Uterus (tissue), 2 donors: ENCODE data around the gene ATRAID.

Source experiments
- POLR2A ChIP-seq, 2 donors: fragments of 450-650 bp; IDR thresholded peaks; one replicate each; pipeline ENCODE4 v1.6.1; 2016; ENCODE audit warnings: antibody characterized with exemption in 2 of 2, mild to moderate bottlenecking in 1 of 2, moderate library complexity in 1 of 2
- TF ChIP-seq, protein P1 (sequence below), 4 experiments: fragments of 200-600 bp in 2 of 4; fragments of 450-650 bp in 2 of 4; sonication (generic) in 2 of 4; IDR thresholded peaks; one replicate each; pipeline ENCODE4 v1.5.1; 2016 to 2019; ENCODE audit warnings: antibody characterized with exemption in 4 of 4, mild to moderate bottlenecking in 2 of 4, moderate library complexity in 1 of 4

- TF ChIP-seq, protein P1, sequence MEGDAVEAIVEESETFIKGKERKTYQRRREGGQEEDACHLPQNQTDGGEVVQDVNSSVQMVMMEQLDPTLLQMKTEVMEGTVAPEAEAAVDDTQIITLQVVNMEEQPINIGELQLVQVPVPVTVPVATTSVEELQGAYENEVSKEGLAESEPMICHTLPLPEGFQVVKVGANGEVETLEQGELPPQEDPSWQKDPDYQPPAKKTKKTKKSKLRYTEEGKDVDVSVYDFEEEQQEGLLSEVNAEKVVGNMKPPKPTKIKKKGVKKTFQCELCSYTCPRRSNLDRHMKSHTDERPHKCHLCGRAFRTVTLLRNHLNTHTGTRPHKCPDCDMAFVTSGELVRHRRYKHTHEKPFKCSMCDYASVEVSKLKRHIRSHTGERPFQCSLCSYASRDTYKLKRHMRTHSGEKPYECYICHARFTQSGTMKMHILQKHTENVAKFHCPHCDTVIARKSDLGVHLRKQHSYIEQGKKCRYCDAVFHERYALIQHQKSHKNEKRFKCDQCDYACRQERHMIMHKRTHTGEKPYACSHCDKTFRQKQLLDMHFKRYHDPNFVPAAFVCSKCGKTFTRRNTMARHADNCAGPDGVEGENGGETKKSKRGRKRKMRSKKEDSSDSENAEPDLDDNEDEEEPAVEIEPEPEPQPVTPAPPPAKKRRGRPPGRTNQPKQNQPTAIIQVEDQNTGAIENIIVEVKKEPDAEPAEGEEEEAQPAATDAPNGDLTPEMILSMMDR (IDR thresholded peaks at IDR 0.05): no peak
- no peak for TF ChIP-seq POLR2A (IDR thresholded peaks at IDR 0.05)
Observed at GRCh38 chr2:27206346-27206745, 5.5 kb upstream of the ATRAID start.
